T-helper 1 cell treated with Interleukin-12 subunit alpha and Interleukin-12 subunit beta and Interleukin-4 antibody, amounts not matched to agents 30 ng/mL and 1 ng/mL, for 36 hours (primary cell): ENCODE measurements around the gene B3GAT2. TPM values are rescaled to one million over a fixed set of nuclear protein-coding genes. Genes with fewer than 3 reads are reported as not detected.
"Not testable (repeated sequence)": the region's sequence is repeated elsewhere in the genome, so short reads cannot be mapped to it uniquely, and the experiment has no call there.

Experiments used
- intact Hi-C: fragments of 100-400 bp; cut with micrococcal nuclease; formaldehyde crosslinking; loops from one replicate; pipeline ENCODE4 v1.15.1; 2024
- total RNA-seq: library from RNA; stranded (reverse); gene quantifications from 2 replicates; pipeline ENCODE4 v1.2.3, GENCODE V29; 2022

B3GAT2 gene
- total RNA-seq, result not detected in 2 replicates

GRCh38 chr6:70956451-70957283 is at the start of gene B3GAT2:
Gene B3GAT2, minus strand, starts transcription at chr6:70957060. Its CDS starts 631 bp downstream, at chr6:70956429.
- intact Hi-C loops, result loop anchor here (1.0 to 5.0 kb wide), 4 partner anchors 74 to 646 kb away; no protein-coding TSS in a partner anchor

- intact Hi-C loops, result no loop called here
Observed at GRCh38 chr6:70998148-70998547, 41.3 kb upstream of the B3GAT2 start.

- intact Hi-C loops, result no loop called here
Observed at GRCh38 chr6:70997379-70997778, 40.5 kb upstream of the B3GAT2 start.

GRCh38 chr6:70996106-70996505 is 39.2 kb upstream of the B3GAT2 start:
- intact Hi-C loops, result no loop called here

- intact Hi-C loops, result no loop called here
Observed at GRCh38 chr6:70995411-70995810, 38.6 kb upstream of the B3GAT2 start.

GRCh38 chr6:70991253-70991652 is 34.4 kb upstream of the B3GAT2 start:
- intact Hi-C loops, result no loop called here

GRCh38 chr6:70985156-70985555 is 28.3 kb upstream of the B3GAT2 start:
- intact Hi-C loops, result no loop called here

- intact Hi-C loops, result no loop called here
Observed at GRCh38 chr6:70982747-70983146, 25.9 kb upstream of the B3GAT2 start.

GRCh38 chr6:70980727-70981126 is 23.9 kb upstream of the B3GAT2 start:
- intact Hi-C loops, result no loop called here

- intact Hi-C loops, result no loop called here
Observed at GRCh38 chr6:70973604-70974003, 16.7 kb upstream of the B3GAT2 start.

GRCh38 chr6:70967049-70967448 is 10.2 kb upstream of the B3GAT2 start:
- intact Hi-C loops, result no loop called here

- intact Hi-C loops, result loop anchor here (5.0 kb wide), 2 partner anchors 75 to 590 kb away; no protein-coding TSS in a partner anchor
Observed at GRCh38 chr6:70957284-70957617, 391 bp upstream of the B3GAT2 start.

GRCh38 chr6:70956191-70956450 is 739 bp downstream of the B3GAT2 start:
- intact Hi-C loops, result loop anchor here (1.0 to 5.0 kb wide), 4 partner anchors 74 to 646 kb away; no protein-coding TSS in a partner anchor

GRCh38 chr6:70955441-70956190 is 1.2 kb downstream of the B3GAT2 start:
- intact Hi-C loops, result loop anchor here (1.0 to 5.0 kb wide), 8 partner anchors 73 to 734 kb away; partner anchors contain the start of gene FAM135A

GRCh38 chr6:70954750-70955149 is 2.1 kb downstream of the B3GAT2 start:
- intact Hi-C loops, result loop anchor here (1.0 to 5.0 kb wide), 6 partner anchors 72 to 733 kb away; partner anchors contain the start of gene FAM135A

- intact Hi-C loops, result loop anchor here (2.0 kb wide), 1 partner anchor 541 kb away; the partner anchor contains the start of gene FAM135A
Observed at GRCh38 chr6:70954176-70954575, 2.7 kb downstream of the B3GAT2 start.

GRCh38 chr6:70952608-70953165 is 4.2 kb downstream of the B3GAT2 start:
- intact Hi-C loops, result no loop called here

GRCh38 chr6:70944321-70944720 is 12.5 kb downstream of the B3GAT2 start:
- intact Hi-C loops, result not testable (repeated sequence)

- intact Hi-C loops, result no loop called here
Observed at GRCh38 chr6:70933853-70934252, 23.0 kb downstream of the B3GAT2 start.

GRCh38 chr6:70905742-70906141 is 51.1 kb downstream of the B3GAT2 start:
- intact Hi-C loops, result no loop called here

- intact Hi-C loops, result no loop called here
Observed at GRCh38 chr6:70903665-70904452, 53.0 kb downstream of the B3GAT2 start.
